HepG2 (cell line): ENCODE results near the gene WNT3. TPM values are rescaled to one million over a fixed set of nuclear protein-coding genes. Genes with fewer than 3 reads are reported as not detected.
A peak's percentile ranks its signal among the peaks of the same experiment; 100 is the strongest.

ENCODE experiments used
- polyA plus RNA-seq, 8 experiments: library from polyadenylated mRNA; depleted of rRNA in 3 of 8; stranded (reverse) in 7 of 8; unstranded in 1 of 8; fragments of >200 nt; fragmentation: Illumina TruSeq in 4 of 8; extraction: Trizol in 4 of 8; gene quantifications; 2 replicates each; pipeline versions ENCODE4 v1.2.1 to v1.2.3, GENCODE V29; 2011 to 2016; ENCODE audit warnings: low read depth in 4 of 8, missing spikeins in 1 of 8, mixed read lengths in 1 of 8; ENCODE audit not compliant: insufficient read depth in 1 of 8
- total RNA-seq, 5 experiments: library from RNA; depleted of rRNA; stranded (reverse); fragments of >200 nt; fragmentation: Illumina TruSeq; extraction: Trizol; gene quantifications; 2 replicates each; pipeline ENCODE4 v1.2.3, GENCODE V29; 2016; ENCODE audit warnings: low read depth in 1 of 5
- TF ChIP-seq, protein P1 (sequence below), 2 experiments: fragments of 450-650 bp in 1 of 2; sonication (generic) in 1 of 2; formaldehyde crosslinking in 1 of 2; IDR thresholded peaks; 2 replicates each; pipeline versions ENCODE4 v1.6.1 to v1.8.0; 2016 to 2022; ENCODE audit warnings: antibody characterized with exemption in 1 of 2, mild to moderate bottlenecking in 1 of 2, missing genetic modification reagents in 1 of 2

WNT3 gene
- total and polyA plus RNA-seq, 2 of the 13 experiments (the other 11 are each of a cell fraction or from before 2014, with no cell fraction given), result 8.5 to 10.3 TPM

DNA sequence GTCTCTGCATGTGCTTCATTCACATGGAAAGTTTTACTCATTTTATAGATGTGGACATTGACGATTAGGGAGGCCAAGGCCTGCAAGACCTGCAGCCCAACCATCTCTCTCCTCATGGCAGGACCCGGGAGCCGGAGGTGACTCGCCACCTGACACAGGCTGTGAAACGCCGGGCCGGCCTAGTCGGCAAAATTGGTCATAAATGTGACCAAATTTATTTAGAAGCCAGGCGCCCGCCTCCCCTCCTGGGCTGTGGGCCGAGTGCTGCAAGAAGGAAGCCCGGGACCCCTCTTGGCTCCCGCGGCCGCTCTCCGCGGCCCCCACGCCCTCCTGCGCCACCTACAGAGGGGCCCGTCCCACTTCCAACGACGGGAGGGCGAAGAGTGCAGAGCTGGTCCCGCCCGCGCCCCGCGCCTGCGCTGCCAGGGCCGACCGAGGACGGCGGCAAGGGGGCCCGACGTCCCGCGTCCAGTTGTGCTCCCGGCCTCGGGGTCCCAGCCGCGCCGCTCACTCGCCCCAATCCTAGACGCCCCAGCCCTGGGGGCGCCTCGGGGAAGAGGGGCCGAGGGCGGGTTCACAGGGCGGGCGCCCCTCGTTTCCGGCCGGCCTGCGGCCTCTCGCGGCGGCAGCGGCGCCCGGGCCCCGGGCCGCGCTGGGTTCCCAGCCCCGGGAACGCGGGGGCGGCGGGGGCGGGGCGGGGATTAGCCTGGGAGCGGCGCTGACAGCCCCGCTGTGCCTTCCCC, 47.5 kb downstream of the WNT3 start (continued):
- TF ChIP-seq, protein P1, sequence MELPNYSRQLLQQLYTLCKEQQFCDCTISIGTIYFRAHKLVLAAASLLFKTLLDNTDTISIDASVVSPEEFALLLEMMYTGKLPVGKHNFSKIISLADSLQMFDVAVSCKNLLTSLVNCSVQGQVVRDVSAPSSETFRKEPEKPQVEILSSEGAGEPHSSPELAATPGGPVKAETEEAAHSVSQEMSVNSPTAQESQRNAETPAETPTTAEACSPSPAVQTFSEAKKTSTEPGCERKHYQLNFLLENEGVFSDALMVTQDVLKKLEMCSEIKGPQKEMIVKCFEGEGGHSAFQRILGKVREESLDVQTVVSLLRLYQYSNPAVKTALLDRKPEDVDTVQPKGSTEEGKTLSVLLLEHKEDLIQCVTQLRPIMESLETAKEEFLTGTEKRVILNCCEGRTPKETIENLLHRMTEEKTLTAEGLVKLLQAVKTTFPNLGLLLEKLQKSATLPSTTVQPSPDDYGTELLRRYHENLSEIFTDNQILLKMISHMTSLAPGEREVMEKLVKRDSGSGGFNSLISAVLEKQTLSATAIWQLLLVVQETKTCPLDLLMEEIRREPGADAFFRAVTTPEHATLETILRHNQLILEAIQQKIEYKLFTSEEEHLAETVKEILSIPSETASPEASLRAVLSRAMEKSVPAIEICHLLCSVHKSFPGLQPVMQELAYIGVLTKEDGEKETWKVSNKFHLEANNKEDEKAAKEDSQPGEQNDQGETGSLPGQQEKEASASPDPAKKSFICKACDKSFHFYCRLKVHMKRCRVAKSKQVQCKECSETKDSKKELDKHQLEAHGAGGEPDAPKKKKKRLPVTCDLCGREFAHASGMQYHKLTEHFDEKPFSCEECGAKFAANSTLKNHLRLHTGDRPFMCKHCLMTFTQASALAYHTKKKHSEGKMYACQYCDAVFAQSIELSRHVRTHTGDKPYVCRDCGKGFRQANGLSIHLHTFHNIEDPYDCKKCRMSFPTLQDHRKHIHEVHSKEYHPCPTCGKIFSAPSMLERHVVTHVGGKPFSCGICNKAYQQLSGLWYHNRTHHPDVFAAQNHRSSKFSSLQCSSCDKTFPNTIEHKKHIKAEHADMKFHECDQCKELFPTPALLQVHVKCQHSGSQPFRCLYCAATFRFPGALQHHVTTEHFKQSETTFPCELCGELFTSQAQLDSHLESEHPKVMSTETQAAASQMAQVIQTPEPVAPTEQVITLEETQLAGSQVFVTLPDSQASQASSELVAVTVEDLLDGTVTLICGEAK (IDR thresholded peaks at IDR 0.05), result no peak
- TF ChIP-seq, protein P1 (CRISPR knock-in tag; IDR thresholded peaks at IDR 0.05), result peak; percentile 76; the same call in 1 of the 2 replicates
- TF ChIP-seq, all 625 proteins: peak for 192
